Measurements from ENCODE around the gene METTL16. TPM values are rescaled to one million over a fixed set of nuclear protein-coding genes. Genes with fewer than 3 reads are reported as not detected.
A peak's percentile ranks its signal among the peaks of the same experiment; 100 is the strongest.

METTL16 gene
- total RNA-seq, 2 experiments from 2014 or later, result 26.6 to 41.5 TPM

GRCh38 chr17:2401426-2402221 lies 110.1 kb downstream of the METTL16 start:
- peak overlapping the region; percentile 82 for H3K27ac ChIP-seq (ENCODE audit: low read depth, low read length, poor library complexity, severe bottlenecking)
- H3K9me2 ChIP-seq (ENCODE audit: insufficient read depth, low read length), result no peaks in the 10 kb centered on the region
- no peaks in the 10 kb centered on the region for H3K36me3 ChIP-seq (ENCODE audit: insufficient read depth, low read length)
- peak overlapping the region; percentile 65; the same call in 1 of the 2 replicates for H2AFZ ChIP-seq (ENCODE audit: low read length)
- no peaks in the 10 kb centered on the region for H4K20me1 ChIP-seq (ENCODE audit: insufficient read depth, low read length)
- TF ChIP-seq CTCF (conservative IDR thresholded peaks at IDR 0.05; ENCODE audit: low read length) (no peak), EZH2phosphoT487 (IDR thresholded peaks at IDR 0.05; ENCODE audit: borderline replicate concordance, low read depth, low read length) (no peak)
- H3K4me3 ChIP-seq (ENCODE audit: low read depth, low read length, poor library complexity, severe bottlenecking), result peak overlapping the region; percentile 81
- peak overlapping the region; percentile 98 for H3K4me2 ChIP-seq (ENCODE audit: low read length)
- H3K4me1 ChIP-seq (ENCODE audit: insufficient read depth, low read length, poor library complexity, severe bottlenecking), result peaks cover 27% of the 10 kb centered on the region
- no peaks in the 10 kb centered on the region for H3K79me2 ChIP-seq (ENCODE audit: insufficient read depth, low read depth, low read length)
- peak; percentile 99 for DNase-seq (ENCODE audit: low spot score)
- no TSS peak for BruUV-seq (replicated peaks)
- ChIA-PET POLR2A (interaction anchor here (0.6 to 3.0 kb wide), 3 partner anchors 9 to 87 kb away, joined by 3 to 17 read pairs (median 3); no protein-coding TSS in a partner anchor), CTCF (ENCODE audit: unreplicated experiment) (interaction anchor here (0.6 kb wide), 4 partner anchors 214 to 1256 kb away, joined by 3 to 6 read pairs (median 4); no protein-coding TSS in a partner anchor)
- no peaks in the 10 kb centered on the region for H3K9me3 ChIP-seq (ENCODE audit: low read length)
- intact Hi-C loops (cut with micrococcal nuclease; ENCODE audit: unreplicated experiment), result loop anchor here (1.0 to 5.0 kb wide), 6 partner anchors 9 to 684 kb away; partner anchors contain the start of genes PAFAH1B1, SGSM2 and TSR1

GRCh38 chr17:2400877-2401425 lies 110.7 kb downstream of the METTL16 start, which contains the start of gene MNT:
Gene MNT (minus strand): TSS chr17:2401060. CDS start chr17:2400712, 348 bp downstream.
- Histone ChIP-seq H3K79me2 (ENCODE audit: insufficient read depth, low read depth, low read length) (no peaks in the 10 kb centered on the region), H3K4me2 (ENCODE audit: low read length) (peak within 1 kb of the TSS; percentile 98), H3K9me2 (ENCODE audit: insufficient read depth, low read length) (no peaks in the 10 kb centered on the region), H3K9me3 (ENCODE audit: low read length) (no peaks in the 10 kb centered on the region), H2AFZ (ENCODE audit: low read length) (peak within 1 kb of the TSS; percentile 65; the same call in 1 of the 2 replicates), H3K36me3 (ENCODE audit: insufficient read depth, low read length) (no peaks in the 10 kb centered on the region), H4K20me1 (ENCODE audit: insufficient read depth, low read length) (no peaks in the 10 kb centered on the region), H3K4me1 (ENCODE audit: insufficient read depth, low read length, poor library complexity, severe bottlenecking) (peaks cover 34% of the 10 kb centered on the region), H3K4me3 (ENCODE audit: low read depth, low read length, poor library complexity, severe bottlenecking) (peak within 1 kb of the TSS; percentile 81), H3K27ac (ENCODE audit: low read depth, low read length, poor library complexity, severe bottlenecking) (peak within 1 kb of the TSS; percentile 82)
- intact Hi-C loops (cut with micrococcal nuclease; ENCODE audit: unreplicated experiment), result loop anchor here (1.0 to 5.0 kb wide), 6 partner anchors 9 to 684 kb away; partner anchors contain the start of genes PAFAH1B1, SGSM2 and TSR1
- ChIA-PET CTCF (ENCODE audit: unreplicated experiment) (no interaction called here), POLR2A (interaction anchor here (3.0 kb wide), 1 partner anchor 9 kb away, joined by 17 read pairs; no protein-coding TSS in a partner anchor)
- peak; percentile 95 for DNase-seq (ENCODE audit: low spot score)
- no TSS peak for BruUV-seq (replicated peaks)
- TF ChIP-seq EZH2phosphoT487 (IDR thresholded peaks at IDR 0.05; ENCODE audit: borderline replicate concordance, low read depth, low read length) (no peak), CTCF (conservative IDR thresholded peaks at IDR 0.05; ENCODE audit: low read length) (no peak)
